ENCODE measurements around the gene CEP131.

DNA sequence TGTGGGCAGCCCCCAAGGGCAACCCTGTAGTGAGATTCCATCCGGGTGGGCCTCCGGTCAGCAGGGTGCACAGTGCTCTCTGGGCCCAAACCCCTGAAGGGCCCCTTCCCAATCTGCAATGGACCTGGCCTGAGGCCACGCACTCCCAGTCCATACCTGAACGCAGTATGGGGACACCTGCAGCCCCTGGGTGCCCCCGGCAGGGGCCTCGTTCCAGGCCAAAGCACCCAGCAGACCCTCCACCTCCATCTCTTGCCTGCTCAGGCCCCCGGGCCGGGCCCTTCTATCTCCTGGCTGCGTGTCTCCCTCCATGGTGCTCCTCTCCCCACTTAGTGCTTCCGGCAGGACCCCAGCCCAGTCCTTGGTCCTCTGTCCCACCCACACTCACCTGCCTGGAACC lies 39.4 kb downstream of the CEP131 start:
- no peak for TF ChIP-seq POLR2A (IDR thresholded peaks at IDR 0.05; ENCODE audit: low read depth, low read length)
- TF ChIP-seq POLR2AphosphoS5 (IDR thresholded peaks at IDR 0.05; ENCODE audit: low read depth, low read length): no peak
- no peak for TF ChIP-seq TAF1 (IDR thresholded peaks at IDR 0.05; ENCODE audit: low read depth, low read length)
- no peak for TF ChIP-seq SPI1 (IDR thresholded peaks at IDR 0.05; ENCODE audit: low read depth, low read length)

Measured in GM12891 (cell line).